A673 (cell line): Measurements from ENCODE around the gene TTLL12. TPM values are rescaled to one million over a fixed set of nuclear protein-coding genes. Genes with fewer than 3 reads are reported as not detected.

Source experiments
- BruUV-seq: library from RNA; stranded (reverse); fragments of 400-500 nt; replicated peaks from 2 replicates; lab custom pipeline; 2021; lab: Mats Ljungman, UMichigan
- CTCF ChIA-PET: fragments of 300-600 bp; sonication (Branson Sonifier 250); formaldehyde crosslinking; loops from one replicate; lab custom pipeline; 2022; ENCODE audit warnings: antibody characterized with exemption; lab: Charles Lee
- POLR2A ChIA-PET: fragments of 300-600 bp; sonication (Branson Sonifier 250); formaldehyde crosslinking; loops from one replicate; lab custom pipeline; 2022; ENCODE audit warnings: antibody characterized with exemption; ENCODE audit not compliant: low non-redundant PET; lab: Charles Lee
- DNase-seq: peaks from one replicate; pipeline ENCODE4 v3.0.0-alpha.2; 2015; ENCODE audit warnings: low spot score
- H3K27ac ChIP-seq: fragments of 200-600 bp; sonication (generic); 2 replicates; pipeline ENCODE4 v1.5.1; 2016; ENCODE audit warnings: mixed run types, low read depth, mild to moderate bottlenecking, mixed read lengths, antibody characterized with exemption, low read length; ENCODE audit not compliant: poor library complexity, severe bottlenecking
- H3K27me3 ChIP-seq: fragments of 200-600 bp; sonication (generic); replicated peaks from 2 replicates; pipeline ENCODE4 v1.6.1; 2017; ENCODE audit warnings: mixed run types, low read depth, mild to moderate bottlenecking, mixed read lengths, antibody characterized with exemption, low read length; ENCODE audit not compliant: insufficient read depth, poor library complexity
- H3K36me3 ChIP-seq: fragments of 200-600 bp; sonication (generic); 2 replicates; pipeline ENCODE4 v1.6.1; 2016; ENCODE audit warnings: mixed run types, mild to moderate bottlenecking, mixed read lengths, antibody characterized with exemption, low read length; ENCODE audit not compliant: insufficient read depth, poor library complexity, severe bottlenecking
- H3K4me1 ChIP-seq: fragments of 200-600 bp; sonication (generic); 2 replicates; pipeline ENCODE4 v1.6.1; 2017; ENCODE audit warnings: mixed run types, mild to moderate bottlenecking, mixed read lengths, antibody characterized with exemption, low read length; ENCODE audit not compliant: insufficient read depth, poor library complexity, severe bottlenecking
- H3K4me3 ChIP-seq: fragments of 200-600 bp; sonication (generic); 2 replicates; pipeline ENCODE4 v1.5.1; 2016; ENCODE audit warnings: low read depth, mixed run types, mild to moderate bottlenecking, mixed read lengths, low read length; ENCODE audit not compliant: poor library complexity, severe bottlenecking
- H3K9me3 ChIP-seq: fragments of 200-600 bp; sonication (generic); 2 replicates; pipeline ENCODE4 v1.6.1; 2016; ENCODE audit warnings: mixed run types, low read depth, mild to moderate bottlenecking, mixed read lengths, antibody characterized with exemption, low read length; ENCODE audit not compliant: poor library complexity, severe bottlenecking
- CTCF ChIP-seq: fragments of 300-800, 200-600 bp; sonication (generic); conservative IDR thresholded peaks from 2 replicates; pipeline ENCODE4 v1.5.1; 2017; ENCODE audit warnings: low read depth, mild to moderate bottlenecking, antibody characterized with exemption, low read length, moderate library complexity, mixed read lengths
- EZH2 ChIP-seq: fragments of 200-600 bp; sonication (generic); IDR thresholded peaks from 2 replicates; pipeline ENCODE4 v1.6.1; 2017; ENCODE audit warnings: borderline replicate concordance, low read depth, mild to moderate bottlenecking, mixed read lengths, antibody characterized with exemption, low read length; ENCODE audit not compliant: poor library complexity, severe bottlenecking
- intact Hi-C: fragments of 100-400 bp; cut with micrococcal nuclease; formaldehyde crosslinking; loops from one replicate; pipeline ENCODE4 v1.10.0; 2022; ENCODE audit not compliant: unreplicated experiment
- total RNA-seq: library from RNA; stranded (reverse); gene quantifications from 2 replicates; pipeline ENCODE4 v1.2.3, GENCODE V29; 2021

The TTLL12 gene
- total RNA-seq, 1 experiment from 2014 or later = 138 TPM

- intact Hi-C loops = no loop called here
These were observed 26.1 kb upstream of the TTLL12 start for GRCh38 chr22:43213051-43213450.

GRCh38 chr22:43212434-43212952 is 25.6 kb upstream of the TTLL12 start:
- CTCF ChIA-PET = no interaction called here
- H3K9me3 ChIP-seq = no peaks in the 10 kb centered on the region
- POLR2A ChIA-PET = no interaction called here
- H3K4me3 ChIP-seq = no peak overlapping the region
- BruUV-seq = no TSS peak
- H3K27ac ChIP-seq = no peak overlapping the region
- H3K36me3 ChIP-seq = no peaks in the 10 kb centered on the region
- H3K4me1 ChIP-seq = no peaks in the 10 kb centered on the region
- no peaks in the 10 kb centered on the region for H3K27me3 ChIP-seq
- TF ChIP-seq EZH2 = no peak
- no peak for TF ChIP-seq CTCF
- intact Hi-C loops = no loop called here
- no peak for DNase-seq

More at GRCh38 chr22:43213051-43213450, 26.1 kb upstream of the TTLL12 start:
- TF ChIP-seq CTCF (no peak), EZH2 (no peak)
- H3K4me3 ChIP-seq = no peak overlapping the region
- ChIA-PET CTCF (no interaction called here), POLR2A (no interaction called here)
- H3K9me3 ChIP-seq = no peaks in the 10 kb centered on the region
- BruUV-seq = no TSS peak
- DNase-seq = no peak
- no peaks in the 10 kb centered on the region for H3K36me3 ChIP-seq
- no peaks in the 10 kb centered on the region for H3K27me3 ChIP-seq
- no peaks in the 10 kb centered on the region for H3K4me1 ChIP-seq
- no peak overlapping the region for H3K27ac ChIP-seq

- ChIA-PET CTCF (no interaction called here), POLR2A (no interaction called here)
- Histone ChIP-seq H3K27ac (no peak overlapping the region), H3K4me3 (no peak overlapping the region), H3K4me1 (no peaks in the 10 kb centered on the region), H3K27me3 (no peaks in the 10 kb centered on the region), H3K9me3 (no peaks in the 10 kb centered on the region), H3K36me3 (no peaks in the 10 kb centered on the region)
- BruUV-seq = no TSS peak
- intact Hi-C loops = no loop called here
- no peak for TF ChIP-seq EZH2
- no peak for TF ChIP-seq CTCF
- DNase-seq = no peak
These were observed 25.1 kb upstream of the TTLL12 start for GRCh38 chr22:43211941-43212433.
